H9 (cell line): ENCODE results near the gene CCDC13. TPM values are rescaled to one million over a fixed set of nuclear protein-coding genes. Genes with fewer than 3 reads are reported as not detected.

ENCODE experiments used
- DNase-seq: peaks from one replicate; pipeline ENCODE4 v3.0.0-alpha.2; 2017
- H2AFZ ChIP-seq: one replicate; pipeline ENCODE4 v1.6.1; 2013; ENCODE audit warnings: mild to moderate bottlenecking, low read length, control low read depth, moderate library complexity
- H2AK5ac ChIP-seq: 2 replicates; pipeline ENCODE4 v1.6.1; 2013; ENCODE audit warnings: low read length, control low read depth, mixed read lengths; ENCODE audit not compliant: insufficient read length
- H2BK120ac ChIP-seq: one replicate; pipeline ENCODE4 v1.6.1; 2013; ENCODE audit warnings: low read depth, mild to moderate bottlenecking, low read length, control low read depth, inconsistent platforms; ENCODE audit not compliant: poor library complexity, severe bottlenecking
- H2BK12ac ChIP-seq: 2 replicates; pipeline ENCODE4 v1.6.1; 2013; ENCODE audit warnings: low read length, control low read depth, mixed read lengths, low read depth; ENCODE audit not compliant: insufficient read length
- H2BK15ac ChIP-seq: 2 replicates; pipeline ENCODE4 v1.6.1; 2013; ENCODE audit warnings: low read depth, low read length, control low read depth
- H2BK20ac ChIP-seq: one replicate; pipeline ENCODE4 v1.6.1; 2013; ENCODE audit warnings: low read depth, mild to moderate bottlenecking, low read length, control low read depth, inconsistent platforms; ENCODE audit not compliant: poor library complexity, severe bottlenecking
- H2BK5ac ChIP-seq: 2 replicates; pipeline ENCODE4 v1.6.1; 2013; ENCODE audit warnings: low read length, control low read depth, mixed read lengths; ENCODE audit not compliant: insufficient read length
- H3K14ac ChIP-seq: 2 replicates; pipeline ENCODE4 v1.6.1; 2013; ENCODE audit warnings: low read length, control low read depth; ENCODE audit not compliant: insufficient read depth
- H3K18ac ChIP-seq: 2 replicates; pipeline ENCODE4 v1.6.1; 2013; ENCODE audit warnings: low read depth, mild to moderate bottlenecking, mixed read lengths, low read length, control low read depth; ENCODE audit not compliant: insufficient read length
- H3K23ac ChIP-seq: 2 replicates; pipeline ENCODE4 v1.6.1; 2013; ENCODE audit warnings: low read length, control low read depth, mixed read lengths, low read depth; ENCODE audit not compliant: insufficient read length
- H3K23me2 ChIP-seq: 2 replicates; pipeline ENCODE4 v1.6.1; 2013; ENCODE audit warnings: low read depth, mild to moderate bottlenecking, mixed read lengths, low read length, control low read depth; ENCODE audit not compliant: insufficient read length, poor library complexity, severe bottlenecking
- H3K27ac ChIP-seq: 2 replicates; pipeline ENCODE4 v1.5.1; 2013; ENCODE audit warnings: low read length, control low read depth, mixed read lengths, low read depth; ENCODE audit not compliant: insufficient read length
- H3K27me3 ChIP-seq: 2 replicates; pipeline ENCODE4 v1.6.1; 2013; ENCODE audit warnings: low read length, control low read depth, inconsistent platforms; ENCODE audit not compliant: insufficient read depth
- H3K4ac ChIP-seq: 2 replicates; pipeline ENCODE4 v1.6.1; 2013; ENCODE audit warnings: low read depth, mild to moderate bottlenecking, control low read depth, inconsistent platforms, low read length, moderate library complexity
- H3K4me1 ChIP-seq: 2 replicates; pipeline ENCODE4 v1.6.1; 2013; ENCODE audit warnings: low read length, control low read depth, inconsistent platforms; ENCODE audit not compliant: insufficient read depth
- H3K4me2 ChIP-seq: 2 replicates; pipeline ENCODE4 v1.6.1; 2013; ENCODE audit warnings: low read length, control low read depth, mixed read lengths; ENCODE audit not compliant: insufficient read length, insufficient read depth
- H3K56ac ChIP-seq: 2 replicates; pipeline ENCODE4 v1.6.1; 2013; ENCODE audit warnings: low read depth, mild to moderate bottlenecking, mixed read lengths, low read length, control low read depth; ENCODE audit not compliant: insufficient read length
- H3K79me1 ChIP-seq: 2 replicates; pipeline ENCODE4 v1.6.1; 2013; ENCODE audit warnings: low read depth, mild to moderate bottlenecking, moderate library complexity, low read length, control low read depth, inconsistent platforms; ENCODE audit not compliant: insufficient read depth, poor library complexity, severe bottlenecking
- H3K79me2 ChIP-seq: 2 replicates; pipeline ENCODE4 v1.6.1; 2013; ENCODE audit warnings: low read length, control low read depth, inconsistent platforms; ENCODE audit not compliant: insufficient read depth
- H3K9ac ChIP-seq: 2 replicates; pipeline ENCODE4 v1.6.1; 2013; ENCODE audit warnings: low read length, control low read depth, mixed read lengths; ENCODE audit not compliant: insufficient read length; ENCODE audit errors: extremely low read depth
- H3K9me3 ChIP-seq: one replicate; pipeline ENCODE4 v1.6.1; 2013; ENCODE audit warnings: low read depth, low read length, inconsistent platforms; ENCODE audit not compliant: control insufficient read depth
- H3T11ph ChIP-seq: one replicate; pipeline ENCODE4 v1.6.1; 2013; ENCODE audit warnings: mild to moderate bottlenecking, low read length, control low read depth, inconsistent platforms
- H4K20me1 ChIP-seq: one replicate; pipeline ENCODE4 v1.6.1; 2013; ENCODE audit not compliant: control insufficient read depth, insufficient read length, insufficient read depth
- H4K5ac ChIP-seq: 2 replicates; pipeline ENCODE4 v1.6.1; 2013; ENCODE audit warnings: low read depth, mild to moderate bottlenecking, mixed read lengths, low read length, control low read depth; ENCODE audit not compliant: insufficient read length
- H4K8ac ChIP-seq: replicated peaks from 2 replicates; pipeline ENCODE4 v1.6.1; 2013; ENCODE audit warnings: low read length, control low read depth, mixed read lengths, low read depth; ENCODE audit not compliant: insufficient read length
- H4K91ac ChIP-seq: 2 replicates; pipeline ENCODE4 v1.6.1; 2013; ENCODE audit warnings: low read depth, mild to moderate bottlenecking, moderate library complexity, mixed read lengths, low read length, control low read depth; ENCODE audit not compliant: insufficient read length
- H3K27ac Mint-ChIP-seq, 3 experiments: 2 replicates in 2 of 3; 3 replicates in 1 of 3; pipeline ENCODE4 v1.8.0; 2020 to 2021; ENCODE audit warnings: mixed read lengths in 3 of 3, mild to moderate bottlenecking in 1 of 3, moderate library complexity in 1 of 3
- H3K27me3 Mint-ChIP-seq: 2 replicates; pipeline ENCODE4 v1.8.0; 2021; ENCODE audit warnings: low read depth, mild to moderate bottlenecking, moderate library complexity, mixed read lengths
- H3K36me3 Mint-ChIP-seq, 3 experiments: 2 replicates in 2 of 3; 3 replicates in 1 of 3; pipeline ENCODE4 v1.8.0; 2020 to 2021; ENCODE audit warnings: low read depth in 3 of 3, mixed read lengths in 3 of 3; ENCODE audit not compliant: insufficient read depth in 1 of 3
- H3K4me1 Mint-ChIP-seq, 2 experiments: 2 replicates each; pipeline ENCODE4 v1.8.0; 2020; ENCODE audit warnings: mixed read lengths in 2 of 2
- H3K4me3 Mint-ChIP-seq, 2 experiments: 2 replicates in 1 of 2; 3 replicates in 1 of 2; pipeline ENCODE4 v1.8.0; 2020 to 2021; ENCODE audit warnings: mild to moderate bottlenecking in 2 of 2, mixed read lengths in 2 of 2, moderate library complexity in 1 of 2
- H3K9me3 Mint-ChIP-seq, 2 experiments: 2 replicates in 1 of 2; 3 replicates in 1 of 2; pipeline ENCODE4 v1.8.0; 2020; ENCODE audit warnings: mild to moderate bottlenecking in 2 of 2, mixed read lengths in 2 of 2, moderate library complexity in 1 of 2
- WGBS: extraction: QIAGEN DNeasy Blood & Tissue Kit; methylation state at CpG from one replicate; pipeline ENCODE4 v1.1.7; 2013; ENCODE audit warnings: missing lambda C conversion rate, low lambda C conversion rate, mixed read lengths; ENCODE audit not compliant: insufficient read length; ENCODE audit errors: extremely low coverage; 5-methylcytosine and 5-hydroxymethylcytosine counted together
- total RNA-seq: library from RNA; stranded (reverse); gene quantifications from 2 replicates; pipeline ENCODE4 v1.2.1, GENCODE V29; 2021
- TF ChIP-seq, protein P1 (sequence below): fragments of 200-600 bp; sonication (generic); conservative IDR thresholded peaks from 3 replicates; pipeline ENCODE4 v1.8.0; 2021; ENCODE audit warnings: antibody characterized with exemption, mild to moderate bottlenecking

The CCDC13 gene
- total RNA-seq, 1 experiment from 2014 or later = not detected

DNA sequence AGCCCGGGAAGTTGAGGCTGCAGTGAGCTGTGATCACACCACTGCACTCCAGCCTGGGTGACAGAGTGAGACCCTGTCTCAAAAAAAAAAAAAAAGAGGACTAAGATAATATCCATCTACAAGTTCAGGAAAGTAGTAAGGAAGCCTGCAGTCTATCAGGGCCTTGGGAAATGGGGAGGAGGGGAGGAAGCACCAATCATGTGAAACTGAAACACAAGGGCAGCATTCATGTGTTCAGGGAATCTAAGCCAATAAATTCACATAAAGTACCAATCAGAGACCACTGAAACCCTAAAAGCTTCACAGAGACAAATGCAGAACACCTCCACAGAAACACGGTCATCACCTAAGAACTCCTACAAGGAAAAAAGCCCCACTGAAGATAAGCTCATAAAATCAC lies 47.6 kb downstream of the CCDC13 start:
- H3K4ac ChIP-seq = no peak overlapping the region
- H3K4me1 ChIP-seq = no peaks in the 10 kb centered on the region
- H3K9me3 ChIP-seq = no peaks in the 10 kb centered on the region
- H2AFZ ChIP-seq = no peak overlapping the region
- no peak overlapping the region for H3K9ac ChIP-seq
- H2BK20ac ChIP-seq = no peak overlapping the region
- H3K23me2 ChIP-seq = no peaks in the 10 kb centered on the region
- H4K5ac ChIP-seq = no peak overlapping the region
- Mint-ChIP-seq H3K9me3 (peaks cover 0 to under 1% of the 10 kb centered on the region in 2 experiments; a peak in 1 of 5 replicates), H3K4me1 (peaks cover 9 to 12% of the 10 kb centered on the region in 2 experiments), H3K27ac (0 out of 7 replicates have a peak overlapping the region, but pooled peaks of 1 of the 3 experiments have one; percentile 2), H3K36me3 (no peaks in the 10 kb centered on the region; a peak in 1 of 7 replicates), H3K4me3 (no peak overlapping the region), H3K27me3 (peaks cover 3% of the 10 kb centered on the region)
- no peaks in the 10 kb centered on the region for H3K79me1 ChIP-seq
- no peak overlapping the region for H3K23ac ChIP-seq
- no CpG with 5 or more reads among the region's 2 CpGs for WGBS
- H3K18ac ChIP-seq = no peak overlapping the region
- no peak overlapping the region for H4K8ac ChIP-seq
- H2BK5ac ChIP-seq = no peak overlapping the region
- H3K79me2 ChIP-seq = no peaks in the 10 kb centered on the region
- H3K4me2 ChIP-seq = no peak overlapping the region
- H3K56ac ChIP-seq = no peak overlapping the region
- no peaks in the 10 kb centered on the region for H3K27me3 ChIP-seq
- no peak overlapping the region for H3K14ac ChIP-seq
- H3T11ph ChIP-seq = no peak overlapping the region
- TF ChIP-seq, protein P1, sequence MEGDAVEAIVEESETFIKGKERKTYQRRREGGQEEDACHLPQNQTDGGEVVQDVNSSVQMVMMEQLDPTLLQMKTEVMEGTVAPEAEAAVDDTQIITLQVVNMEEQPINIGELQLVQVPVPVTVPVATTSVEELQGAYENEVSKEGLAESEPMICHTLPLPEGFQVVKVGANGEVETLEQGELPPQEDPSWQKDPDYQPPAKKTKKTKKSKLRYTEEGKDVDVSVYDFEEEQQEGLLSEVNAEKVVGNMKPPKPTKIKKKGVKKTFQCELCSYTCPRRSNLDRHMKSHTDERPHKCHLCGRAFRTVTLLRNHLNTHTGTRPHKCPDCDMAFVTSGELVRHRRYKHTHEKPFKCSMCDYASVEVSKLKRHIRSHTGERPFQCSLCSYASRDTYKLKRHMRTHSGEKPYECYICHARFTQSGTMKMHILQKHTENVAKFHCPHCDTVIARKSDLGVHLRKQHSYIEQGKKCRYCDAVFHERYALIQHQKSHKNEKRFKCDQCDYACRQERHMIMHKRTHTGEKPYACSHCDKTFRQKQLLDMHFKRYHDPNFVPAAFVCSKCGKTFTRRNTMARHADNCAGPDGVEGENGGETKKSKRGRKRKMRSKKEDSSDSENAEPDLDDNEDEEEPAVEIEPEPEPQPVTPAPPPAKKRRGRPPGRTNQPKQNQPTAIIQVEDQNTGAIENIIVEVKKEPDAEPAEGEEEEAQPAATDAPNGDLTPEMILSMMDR = no peak
- no peak overlapping the region for H2AK5ac ChIP-seq
- no peak overlapping the region for H2BK12ac ChIP-seq
- H2BK15ac ChIP-seq = no peak overlapping the region
- no peak overlapping the region for H4K91ac ChIP-seq
- H3K27ac ChIP-seq = no peak overlapping the region
- DNase-seq = no peak
- no peaks in the 10 kb centered on the region for H4K20me1 ChIP-seq
- no peak overlapping the region for H2BK120ac ChIP-seq
